K562 treated with DMSO at 1 percent for 4 hours (cell line): Measurements from ENCODE around the gene CD8B2. TPM values are rescaled to one million over a fixed set of nuclear protein-coding genes. Genes with fewer than 3 reads are reported as not detected.

Experiments
- total RNA-seq: library from RNA; unstranded; fragments of 300-600 nt; gene quantifications from 2 replicates; pipeline ENCODE4 v1.2.3, GENCODE V29; 2022; ENCODE audit not compliant: insufficient read depth

CD8B2 gene
- total RNA-seq, result not detected in 2 replicates

GRCh38 chr2:106486551-106487385 lies at the start of gene CD8B2:
Gene CD8B2 (plus strand): TSS chr2:106487364. CDS start chr2:106487427, 63 bp downstream.

GRCh38 chr2:106468107-106468506 lies 19.1 kb upstream of the CD8B2 start, which contains the start of gene RGPD3:
Gene RGPD3 (minus strand): TSS chr2:106468413. CDS start chr2:106468288, 125 bp downstream.

Other genes with a start within 250 kb of the CD8B2 start
- gene RGPD3, start 19.0 kb upstream of the CD8B2 start, total RNA-seq, result not detected in 2 replicates